ENCODE measurements around the gene OGDH.

The OGDH gene

GRCh38 chr7:44705434-44705833, 99.0 kb downstream of the OGDH start:
- no peaks in the 10 kb centered on the region for H3K27me3 ChIP-seq (ENCODE audit: control insufficient read depth in 1 of 2, insufficient read depth in 2 of 2, low read length in 2 of 2)
- no peaks in the 10 kb centered on the region for H3K9me3 ChIP-seq (ENCODE audit: low read length)
- H3K4me3 ChIP-seq (ENCODE audit: low read depth in 1 of 2, low read length in 2 of 2) = no peak overlapping the region
- H3K27ac ChIP-seq (ENCODE audit: low read depth, low read length) = no peak overlapping the region
- peaks cover 46% of the 10 kb centered on the region for H3K36me3 ChIP-seq (ENCODE audit: insufficient read depth, low read length)
- no peaks in the 10 kb centered on the region for H3K4me1 ChIP-seq (ENCODE audit: insufficient read depth, low read length)
- no peak overlapping the region for H3K9ac ChIP-seq (ENCODE audit: low read length)

GRCh38 chr7:44706788-44707557, 100.5 kb downstream of the OGDH start:
- H3K27ac ChIP-seq (ENCODE audit: low read depth, low read length) = no peak overlapping the region
- H3K27me3 ChIP-seq (ENCODE audit: control insufficient read depth in 1 of 2, insufficient read depth in 2 of 2, low read length in 2 of 2) = no peaks in the 10 kb centered on the region
- H3K4me3 ChIP-seq (ENCODE audit: low read depth in 1 of 2, low read length in 2 of 2) = no peak overlapping the region
- no peaks in the 10 kb centered on the region for H3K4me1 ChIP-seq (ENCODE audit: insufficient read depth, low read length)
- H3K36me3 ChIP-seq (ENCODE audit: insufficient read depth, low read length) = peaks cover 30% of the 10 kb centered on the region
- no peak overlapping the region for H3K9ac ChIP-seq (ENCODE audit: low read length)
- H3K9me3 ChIP-seq (ENCODE audit: low read length) = no peaks in the 10 kb centered on the region

DNA sequence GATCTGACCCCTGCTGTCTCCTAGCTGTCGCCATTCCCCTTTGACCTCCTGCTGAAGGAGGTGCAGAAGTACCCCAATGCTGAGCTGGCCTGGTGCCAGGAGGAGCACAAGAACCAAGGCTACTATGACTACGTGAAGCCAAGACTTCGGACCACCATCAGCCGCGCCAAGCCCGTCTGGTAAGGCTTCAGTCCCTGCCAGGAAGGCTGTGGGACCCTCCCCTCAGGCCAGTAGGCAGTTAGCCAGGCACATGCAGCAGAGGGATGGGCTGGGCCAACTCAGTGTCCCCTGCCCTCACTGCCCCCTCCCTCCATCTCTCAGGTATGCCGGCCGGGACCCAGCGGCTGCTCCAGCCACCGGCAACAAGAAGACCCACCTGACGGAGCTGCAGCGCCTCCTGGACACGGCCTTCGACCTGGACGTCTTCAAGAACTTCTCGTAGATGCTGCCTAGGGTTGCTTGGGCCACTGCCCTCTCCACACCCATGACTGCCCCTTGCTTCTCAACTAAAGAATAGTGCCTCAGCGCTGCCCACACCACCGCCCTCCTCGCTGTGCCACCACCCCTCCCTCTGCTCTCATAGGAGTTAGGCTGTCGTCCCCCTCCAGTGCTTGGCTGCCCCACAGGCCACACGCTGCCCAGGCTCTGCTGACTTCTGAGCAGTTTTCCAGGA, 101.3 kb downstream of the OGDH start:
- no peak overlapping the region for H3K9ac ChIP-seq (ENCODE audit: low read length)
- H3K36me3 ChIP-seq (ENCODE audit: insufficient read depth, low read length) = peaks cover 27% of the 10 kb centered on the region
- no peak overlapping the region for H3K27ac ChIP-seq (ENCODE audit: low read depth, low read length)
- no peak overlapping the region for H3K4me3 ChIP-seq (ENCODE audit: low read depth in 1 of 2, low read length in 2 of 2)
- H3K4me1 ChIP-seq (ENCODE audit: insufficient read depth, low read length) = no peaks in the 10 kb centered on the region
- no peaks in the 10 kb centered on the region for H3K27me3 ChIP-seq (ENCODE audit: control insufficient read depth in 1 of 2, insufficient read depth in 2 of 2, low read length in 2 of 2)
- no peaks in the 10 kb centered on the region for H3K9me3 ChIP-seq (ENCODE audit: low read length)

GRCh38 chr7:44709011-44709915, 102.8 kb downstream of the OGDH start:
- Histone ChIP-seq H3K9ac (ENCODE audit: low read length) (no peak overlapping the region), H3K9me3 (ENCODE audit: low read length) (no peaks in the 10 kb centered on the region), H3K4me3 (ENCODE audit: low read depth in 1 of 2, low read length in 2 of 2) (no peak overlapping the region), H3K36me3 (ENCODE audit: insufficient read depth, low read length) (peaks cover 27% of the 10 kb centered on the region), H3K27me3 (ENCODE audit: control insufficient read depth in 1 of 2, insufficient read depth in 2 of 2, low read length in 2 of 2) (no peaks in the 10 kb centered on the region), H3K4me1 (ENCODE audit: insufficient read depth, low read length) (no peaks in the 10 kb centered on the region), H3K27ac (ENCODE audit: low read depth, low read length) (no peak overlapping the region)

- H3K9me3 ChIP-seq (ENCODE audit: low read length) = no peaks in the 10 kb centered on the region
- peaks cover 27% of the 10 kb centered on the region for H3K36me3 ChIP-seq (ENCODE audit: insufficient read depth, low read length)
- H3K4me1 ChIP-seq (ENCODE audit: insufficient read depth, low read length) = no peaks in the 10 kb centered on the region
- H3K4me3 ChIP-seq (ENCODE audit: low read depth in 1 of 2, low read length in 2 of 2) = no peak overlapping the region
- no peaks in the 10 kb centered on the region for H3K27me3 ChIP-seq (ENCODE audit: control insufficient read depth in 1 of 2, insufficient read depth in 2 of 2, low read length in 2 of 2)
- H3K9ac ChIP-seq (ENCODE audit: low read length) = no peak overlapping the region
- H3K27ac ChIP-seq (ENCODE audit: low read depth, low read length) = no peak overlapping the region
Observed at GRCh38 chr7:44709945-44710596, 103.6 kb downstream of the OGDH start.

DNA sequence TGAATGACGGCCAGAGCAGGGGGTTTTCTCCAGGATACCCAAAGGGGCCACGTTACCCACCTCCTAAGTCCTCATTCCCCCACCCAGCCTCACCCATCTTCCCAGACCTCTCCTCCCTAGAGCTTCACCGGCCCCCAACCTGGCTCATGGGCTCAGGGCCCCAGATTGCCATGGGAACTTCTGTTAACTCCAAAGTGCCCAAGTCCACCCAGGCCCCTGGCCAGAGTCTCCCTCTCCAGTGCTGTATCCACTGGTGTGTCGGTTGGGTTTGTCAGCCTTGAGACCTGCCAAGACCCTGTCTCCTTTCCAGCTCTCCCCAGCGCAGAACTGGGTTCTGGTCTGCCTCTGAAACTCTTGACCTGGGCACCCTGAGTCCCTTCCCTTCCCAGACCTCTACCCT, 105.1 kb downstream of the OGDH start:
- peaks cover 20% of the 10 kb centered on the region for H3K36me3 ChIP-seq (ENCODE audit: insufficient read depth, low read length)
- H3K4me3 ChIP-seq (ENCODE audit: low read depth in 1 of 2, low read length in 2 of 2) = no peak overlapping the region
- H3K27ac ChIP-seq (ENCODE audit: low read depth, low read length) = no peak overlapping the region
- H3K9me3 ChIP-seq (ENCODE audit: low read length) = no peaks in the 10 kb centered on the region
- no peaks in the 10 kb centered on the region for H3K4me1 ChIP-seq (ENCODE audit: insufficient read depth, low read length)
- no peak overlapping the region for H3K9ac ChIP-seq (ENCODE audit: low read length)
- H3K27me3 ChIP-seq (ENCODE audit: control insufficient read depth in 1 of 2, insufficient read depth in 2 of 2, low read length in 2 of 2) = no peaks in the 10 kb centered on the region

- Histone ChIP-seq H3K4me1 (ENCODE audit: insufficient read depth, low read length) (no peaks in the 10 kb centered on the region), H3K27me3 (ENCODE audit: control insufficient read depth in 1 of 2, insufficient read depth in 2 of 2, low read length in 2 of 2) (no peaks in the 10 kb centered on the region), H3K27ac (ENCODE audit: low read depth, low read length) (no peak overlapping the region), H3K9ac (ENCODE audit: low read length) (no peak overlapping the region), H3K36me3 (ENCODE audit: insufficient read depth, low read length) (peaks cover 20% of the 10 kb centered on the region), H3K9me3 (ENCODE audit: low read length) (no peaks in the 10 kb centered on the region), H3K4me3 (ENCODE audit: low read depth in 1 of 2, low read length in 2 of 2) (no peak overlapping the region)
Observed at GRCh38 chr7:44712012-44712411, 105.6 kb downstream of the OGDH start.

- H3K4me3 ChIP-seq (ENCODE audit: low read depth in 1 of 2, low read length in 2 of 2) = no peak overlapping the region
- no peak overlapping the region for H3K27ac ChIP-seq (ENCODE audit: low read depth, low read length)
- peaks cover 9% of the 10 kb centered on the region for H3K36me3 ChIP-seq (ENCODE audit: insufficient read depth, low read length)
- H3K9ac ChIP-seq (ENCODE audit: low read length) = no peak overlapping the region
- no peaks in the 10 kb centered on the region for H3K27me3 ChIP-seq (ENCODE audit: control insufficient read depth in 1 of 2, insufficient read depth in 2 of 2, low read length in 2 of 2)
- no peaks in the 10 kb centered on the region for H3K9me3 ChIP-seq (ENCODE audit: low read length)
- no peaks in the 10 kb centered on the region for H3K4me1 ChIP-seq (ENCODE audit: insufficient read depth, low read length)
Observed at GRCh38 chr7:44713141-44713540, 106.7 kb downstream of the OGDH start.

GRCh38 chr7:44713680-44714335, 107.4 kb downstream of the OGDH start:
- no peak overlapping the region for H3K4me3 ChIP-seq (ENCODE audit: low read depth in 1 of 2, low read length in 2 of 2)
- no peak overlapping the region for H3K9ac ChIP-seq (ENCODE audit: low read length)
- peaks cover 3% of the 10 kb centered on the region for H3K36me3 ChIP-seq (ENCODE audit: insufficient read depth, low read length)
- no peaks in the 10 kb centered on the region for H3K4me1 ChIP-seq (ENCODE audit: insufficient read depth, low read length)
- H3K27ac ChIP-seq (ENCODE audit: low read depth, low read length) = no peak overlapping the region
- no peaks in the 10 kb centered on the region for H3K27me3 ChIP-seq (ENCODE audit: control insufficient read depth in 1 of 2, insufficient read depth in 2 of 2, low read length in 2 of 2)
- no peaks in the 10 kb centered on the region for H3K9me3 ChIP-seq (ENCODE audit: low read length)

DNA sequence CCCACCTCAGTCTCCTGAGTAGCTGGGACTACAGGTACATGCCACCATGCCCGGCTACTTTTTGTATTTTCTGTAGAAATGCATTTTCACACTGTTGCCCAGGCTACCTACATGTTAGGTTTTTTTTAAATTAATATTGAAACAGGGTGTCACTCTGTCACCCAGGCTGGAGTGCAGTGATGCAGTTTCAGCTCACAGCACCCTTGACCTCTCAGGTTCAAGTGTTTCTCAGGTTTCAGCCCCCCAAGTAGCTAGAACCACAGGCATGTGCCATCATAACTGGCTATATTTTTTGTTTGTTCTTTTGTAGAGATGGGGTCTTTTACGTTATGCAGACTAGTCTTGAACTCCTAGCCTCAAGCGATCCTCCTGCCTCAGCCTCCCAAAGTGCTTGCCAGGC, 109.8 kb downstream of the OGDH start:
- no peak overlapping the region for H3K9ac ChIP-seq (ENCODE audit: low read length)
- no peaks in the 10 kb centered on the region for H3K9me3 ChIP-seq (ENCODE audit: low read length)
- no peaks in the 10 kb centered on the region for H3K36me3 ChIP-seq (ENCODE audit: insufficient read depth, low read length)
- no peaks in the 10 kb centered on the region for H3K4me1 ChIP-seq (ENCODE audit: insufficient read depth, low read length)
- no peak overlapping the region for H3K27ac ChIP-seq (ENCODE audit: low read depth, low read length)
- H3K27me3 ChIP-seq (ENCODE audit: control insufficient read depth in 1 of 2, insufficient read depth in 2 of 2, low read length in 2 of 2) = no peaks in the 10 kb centered on the region
- H3K4me3 ChIP-seq (ENCODE audit: low read depth in 1 of 2, low read length in 2 of 2) = no peak overlapping the region
